HFF-Myc (cell line): ENCODE data around the gene CACNA2D3.

Source experiments
- DNase-seq: peaks from one replicate; pipeline ENCODE4 v3.0.0-alpha.2; 2011; ENCODE audit warnings: low read depth; ENCODE audit errors: extremely low read depth
- H3K4me3 ChIP-seq: replicated peaks from 2 replicates; pipeline ENCODE4 v1.5.1; 2011; ENCODE audit warnings: low read depth, mild to moderate bottlenecking, control low read depth, low read length
- TF ChIP-seq, protein P1 (sequence below): IDR thresholded peaks from 2 replicates; pipeline ENCODE4 v1.5.1; 2012; ENCODE audit warnings: mild to moderate bottlenecking, low read depth, low read length, control low read depth; ENCODE audit errors: missing control alignments

Gene CACNA2D3

DNA sequence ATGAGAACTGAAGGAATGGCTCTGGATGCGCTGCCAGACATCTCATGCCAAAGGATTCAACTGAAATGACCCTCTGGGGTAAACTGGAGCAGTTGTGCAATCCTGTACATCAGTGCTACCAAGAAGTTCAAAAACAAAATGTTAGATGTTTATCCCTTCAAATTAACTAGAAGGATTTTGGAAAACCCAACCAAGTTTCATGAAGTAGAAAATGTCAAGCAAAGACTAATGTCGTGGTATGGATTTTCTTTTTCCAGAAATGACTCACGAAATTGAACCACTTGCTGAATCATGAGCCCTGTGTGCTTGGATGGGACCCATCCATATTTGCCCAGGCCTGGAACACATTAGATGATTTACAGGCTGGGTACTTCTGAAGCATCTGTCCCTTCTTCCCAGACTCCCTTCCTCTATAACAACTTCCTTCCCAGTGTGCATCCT lies 703.9 kb downstream of the CACNA2D3 start:
- DNase-seq, result no peak
- TF ChIP-seq, protein P1, sequence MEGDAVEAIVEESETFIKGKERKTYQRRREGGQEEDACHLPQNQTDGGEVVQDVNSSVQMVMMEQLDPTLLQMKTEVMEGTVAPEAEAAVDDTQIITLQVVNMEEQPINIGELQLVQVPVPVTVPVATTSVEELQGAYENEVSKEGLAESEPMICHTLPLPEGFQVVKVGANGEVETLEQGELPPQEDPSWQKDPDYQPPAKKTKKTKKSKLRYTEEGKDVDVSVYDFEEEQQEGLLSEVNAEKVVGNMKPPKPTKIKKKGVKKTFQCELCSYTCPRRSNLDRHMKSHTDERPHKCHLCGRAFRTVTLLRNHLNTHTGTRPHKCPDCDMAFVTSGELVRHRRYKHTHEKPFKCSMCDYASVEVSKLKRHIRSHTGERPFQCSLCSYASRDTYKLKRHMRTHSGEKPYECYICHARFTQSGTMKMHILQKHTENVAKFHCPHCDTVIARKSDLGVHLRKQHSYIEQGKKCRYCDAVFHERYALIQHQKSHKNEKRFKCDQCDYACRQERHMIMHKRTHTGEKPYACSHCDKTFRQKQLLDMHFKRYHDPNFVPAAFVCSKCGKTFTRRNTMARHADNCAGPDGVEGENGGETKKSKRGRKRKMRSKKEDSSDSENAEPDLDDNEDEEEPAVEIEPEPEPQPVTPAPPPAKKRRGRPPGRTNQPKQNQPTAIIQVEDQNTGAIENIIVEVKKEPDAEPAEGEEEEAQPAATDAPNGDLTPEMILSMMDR, result no peak
- no peak overlapping the region for H3K4me3 ChIP-seq

DNA sequence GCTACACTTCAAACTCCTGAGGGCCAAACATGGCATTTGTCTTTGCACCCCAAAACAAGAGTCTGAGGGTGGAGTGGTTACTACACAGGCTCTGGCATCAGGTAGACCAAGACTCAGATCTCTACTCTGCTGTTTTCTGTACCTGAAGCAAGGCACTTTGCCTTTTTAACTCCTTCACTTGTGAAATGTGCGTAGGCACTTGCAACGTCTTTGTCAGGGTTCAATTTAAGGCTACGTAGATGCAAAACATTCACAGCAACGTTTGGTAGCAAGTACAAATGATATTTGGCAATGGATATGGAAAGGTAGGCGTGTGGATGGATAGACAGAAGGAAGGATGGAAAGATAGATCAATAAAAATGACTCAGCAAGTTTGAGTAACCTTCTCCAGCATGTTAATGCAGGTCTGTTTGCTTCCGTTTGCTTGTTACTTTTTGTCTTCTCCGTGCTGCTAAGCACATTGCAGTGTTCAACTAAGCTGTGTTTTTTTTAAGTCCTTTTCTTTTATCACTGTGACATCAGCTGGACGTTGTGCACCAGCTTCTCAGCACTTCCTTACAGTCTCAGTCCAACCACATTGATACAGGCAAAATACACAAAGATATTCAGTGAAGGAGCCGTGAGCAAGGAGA lies 704.8 kb downstream of the CACNA2D3 start:
- no peak overlapping the region for H3K4me3 ChIP-seq
- TF ChIP-seq, protein P1, result no peak
- DNase-seq, result no peak

GRCh38 chr3:54827776-54828175 lies 705.4 kb downstream of the CACNA2D3 start:
- no peak for DNase-seq
- TF ChIP-seq, protein P1, result no peak
- H3K4me3 ChIP-seq, result no peak overlapping the region

- no peak for DNase-seq
- TF ChIP-seq, protein P1, result peak; percentile 81
- no peak overlapping the region for H3K4me3 ChIP-seq
Measured at GRCh38 chr3:54830658-54831057, 708.3 kb downstream of the CACNA2D3 start.

GRCh38 chr3:54831112-54831511 lies 708.8 kb downstream of the CACNA2D3 start:
- TF ChIP-seq, protein P1, result no peak
- no peak for DNase-seq
- no peak overlapping the region for H3K4me3 ChIP-seq

DNA sequence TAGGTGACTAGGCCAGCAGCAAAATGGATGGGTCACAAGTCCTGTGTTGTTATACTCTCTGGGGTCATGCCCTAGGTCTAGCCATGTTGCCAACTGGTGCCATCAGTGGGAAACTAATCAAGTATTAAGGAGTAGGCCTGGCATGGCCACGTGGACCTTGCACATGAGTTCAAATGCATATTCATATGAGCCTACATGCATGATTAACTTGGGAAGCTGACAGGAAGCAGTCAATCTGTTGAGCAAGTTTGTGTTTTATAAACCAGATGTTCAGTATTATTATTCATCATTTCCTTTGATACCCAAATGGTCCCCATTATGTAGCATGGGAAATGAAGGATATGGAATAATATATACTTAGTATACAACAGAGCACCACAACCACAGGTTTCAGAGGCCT lies 710.5 kb downstream of the CACNA2D3 start:
- TF ChIP-seq, protein P1, result no peak
- DNase-seq, result no peak

DNA sequence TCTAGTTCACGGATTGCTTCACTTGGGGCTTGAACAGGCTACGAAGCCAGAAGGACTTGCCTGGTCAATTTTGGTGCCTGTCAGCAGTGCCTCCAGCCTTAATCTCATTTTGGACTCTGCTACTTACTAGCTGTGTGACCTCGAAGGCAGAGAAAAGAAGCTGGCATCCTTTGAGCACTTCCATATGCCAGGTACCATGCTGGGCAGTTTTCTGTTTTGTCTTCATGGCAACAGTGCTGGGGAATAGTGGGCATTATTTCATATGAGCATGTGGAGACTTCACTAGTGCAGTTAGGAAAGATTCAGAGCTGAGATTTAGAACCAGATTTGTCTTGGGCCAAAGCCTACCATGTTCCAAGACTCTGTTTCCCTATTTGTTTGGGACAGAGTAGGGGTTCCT lies 713.3 kb downstream of the CACNA2D3 start:
- DNase-seq, result no peak
- TF ChIP-seq, protein P1, result no peak
- H3K4me3 ChIP-seq, result no peak overlapping the region

More for the DNA sequence above, 710.5 kb downstream of the CACNA2D3 start:
- H3K4me3 ChIP-seq, result no peak overlapping the region
